Measurements from ENCODE around the gene CD46. TPM values are rescaled to one million over a fixed set of nuclear protein-coding genes. Genes with fewer than 3 reads are reported as not detected.
A peak's percentile ranks its signal among the peaks of the same experiment; 100 is the strongest.

CD46 gene
- total and polyA plus RNA-seq, 2 donors, result 69.7 to 152 TPM

DNA sequence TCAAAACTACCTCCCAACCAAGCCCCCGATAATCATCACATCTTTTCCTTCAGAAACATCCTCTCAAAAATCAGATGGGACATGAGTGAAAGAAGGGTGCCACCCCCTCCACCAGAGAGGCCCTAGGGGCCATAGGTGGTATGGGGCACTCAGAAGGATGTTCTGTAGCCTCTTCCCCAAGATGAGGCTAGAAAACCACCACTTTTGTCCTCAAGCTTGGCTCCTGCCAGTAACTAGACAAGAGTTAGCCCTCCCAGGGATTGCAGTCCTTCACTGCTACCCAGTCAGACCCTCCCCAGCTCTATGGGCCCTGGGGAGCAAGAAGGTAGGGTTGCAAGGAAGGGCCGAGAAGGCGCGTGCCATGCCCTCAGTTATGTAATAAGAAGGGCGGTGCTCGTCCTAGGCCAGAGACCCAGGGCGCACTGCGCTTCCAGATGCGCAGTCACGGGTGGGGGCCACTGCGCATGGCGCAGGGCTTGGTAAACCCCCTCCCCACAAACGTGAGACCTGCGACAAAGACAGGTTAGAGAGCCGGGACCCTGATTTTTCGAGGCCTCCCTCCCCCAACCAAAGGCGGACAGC, 69.7 kb downstream of the CD46 start:
- no peak for DNase-seq (ENCODE audit: low read depth in 6 of 9, low spot score in 9 of 9)
- peaks cover 0 to 4% of the 10 kb centered on the region in 2 donors for H3K9me3 ChIP-seq (ENCODE audit: control insufficient read depth in 2 of 2, insufficient read depth in 1 of 2, low read length in 1 of 2)
- no peak overlapping the region for H3K4me3 ChIP-seq (ENCODE audit: low read length in 2 of 2)
- peaks cover 41 to 71% of the 10 kb centered on the region in 2 donors for H3K36me3 ChIP-seq (ENCODE audit: control insufficient read depth in 2 of 2, insufficient read depth in 2 of 2, low read length in 1 of 2)
- no peaks in the 10 kb centered on the region for H3K27me3 ChIP-seq (ENCODE audit: control insufficient read depth in 2 of 2, insufficient read depth in 1 of 2, low read length in 1 of 2)
- no peak overlapping the region for H3K27ac ChIP-seq (ENCODE audit: low read depth in 1 of 2, low read length in 1 of 2)
- 98% methylated on average over 17 of the region's 17 CpGs for WGBS
- peaks cover 18 to 32% of the 10 kb centered on the region in 2 donors for H3K4me1 ChIP-seq (ENCODE audit: control insufficient read depth in 2 of 2, insufficient read depth in 2 of 2, low read length in 2 of 2)

DNA sequence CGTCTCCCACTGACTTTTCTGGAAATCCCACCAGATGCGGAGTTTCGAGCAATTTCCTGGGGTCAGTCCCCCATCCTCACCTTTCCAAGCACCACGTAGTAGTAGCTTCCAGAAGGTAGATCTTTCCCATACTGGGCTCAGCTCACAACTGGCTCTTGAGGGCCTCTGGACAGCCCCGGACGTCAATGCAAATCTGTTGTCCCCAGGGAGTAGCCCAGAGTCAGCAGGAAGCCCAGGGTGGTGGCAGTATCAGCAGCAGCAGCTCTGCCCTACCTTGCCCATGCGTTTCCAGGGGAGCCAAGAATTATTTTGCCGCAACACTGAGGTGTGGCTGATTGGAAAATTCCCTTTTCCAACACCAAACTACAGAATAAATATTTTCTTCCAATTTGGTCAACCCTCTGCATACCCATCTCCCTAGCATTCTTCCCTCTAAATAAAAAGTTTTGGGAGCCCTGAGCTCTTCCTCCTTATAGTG, 70.3 kb downstream of the CD46 start:
- 94% methylated on average over 8 of the region's 8 CpGs for WGBS
- H3K27ac ChIP-seq (ENCODE audit: low read depth in 1 of 2, low read length in 1 of 2), result no peak overlapping the region
- peaks cover 0 to 4% of the 10 kb centered on the region in 2 donors for H3K9me3 ChIP-seq (ENCODE audit: control insufficient read depth in 2 of 2, insufficient read depth in 1 of 2, low read length in 1 of 2)
- peaks cover 24 to 38% of the 10 kb centered on the region in 2 donors for H3K4me1 ChIP-seq (ENCODE audit: control insufficient read depth in 2 of 2, insufficient read depth in 2 of 2, low read length in 2 of 2)
- DNase-seq (ENCODE audit: low read depth in 6 of 9, low spot score in 9 of 9), result no peak
- no peaks in the 10 kb centered on the region for H3K27me3 ChIP-seq (ENCODE audit: control insufficient read depth in 2 of 2, insufficient read depth in 1 of 2, low read length in 1 of 2)
- H3K36me3 ChIP-seq (ENCODE audit: control insufficient read depth in 2 of 2, insufficient read depth in 2 of 2, low read length in 1 of 2), result peaks cover 38 to 71% of the 10 kb centered on the region in 2 donors
- peak overlapping the region in 1 of 2 donors; percentile 37 for H3K4me3 ChIP-seq (ENCODE audit: low read length in 2 of 2)

GRCh38 chr1:207822602-207823451, 71.0 kb downstream of the CD46 start:
- peak in 1 of 9 donors; percentile 33 for DNase-seq (ENCODE audit: low read depth in 6 of 9, low spot score in 9 of 9)
- peak overlapping the region; percentile 52 to 87 for H3K27ac ChIP-seq (ENCODE audit: low read depth in 1 of 2, low read length in 1 of 2)
- H3K4me3 ChIP-seq (ENCODE audit: low read length in 2 of 2), result peak overlapping the region in 1 of 2 donors; percentile 37
- H3K4me1 ChIP-seq (ENCODE audit: control insufficient read depth in 2 of 2, insufficient read depth in 2 of 2, low read length in 2 of 2), result peaks cover 26 to 42% of the 10 kb centered on the region in 2 donors
- H3K27me3 ChIP-seq (ENCODE audit: control insufficient read depth in 2 of 2, insufficient read depth in 1 of 2, low read length in 1 of 2), result no peaks in the 10 kb centered on the region
- WGBS, result 94% methylated on average over 11 of the region's 11 CpGs
- H3K9me3 ChIP-seq (ENCODE audit: control insufficient read depth in 2 of 2, insufficient read depth in 1 of 2, low read length in 1 of 2), result peaks cover 0 to 4% of the 10 kb centered on the region in 2 donors
- peaks cover 36 to 68% of the 10 kb centered on the region in 2 donors for H3K36me3 ChIP-seq (ENCODE audit: control insufficient read depth in 2 of 2, insufficient read depth in 2 of 2, low read length in 1 of 2)

GRCh38 chr1:207823531-207823879, 71.7 kb downstream of the CD46 start:
- 90% methylated on average over 19 of the region's 19 CpGs for WGBS

GRCh38 chr1:207823880-207824566, 72.2 kb downstream of the CD46 start:
- peak in 4 of 9 donors; percentile 23 to 71 (median 42) for DNase-seq (ENCODE audit: low read depth in 6 of 9, low spot score in 9 of 9)
- 67% methylated on average over 9 of the region's 9 CpGs for WGBS
- peaks cover 29 to 49% of the 10 kb centered on the region in 2 donors for H3K4me1 ChIP-seq (ENCODE audit: control insufficient read depth in 2 of 2, insufficient read depth in 2 of 2, low read length in 2 of 2)

More at GRCh38 chr1:207823531-207823879, 71.7 kb downstream of the CD46 start:
- peaks cover 32 to 63% of the 10 kb centered on the region in 2 donors for H3K36me3 ChIP-seq (ENCODE audit: control insufficient read depth in 2 of 2, insufficient read depth in 2 of 2, low read length in 1 of 2)
- H3K27me3 ChIP-seq (ENCODE audit: control insufficient read depth in 2 of 2, insufficient read depth in 1 of 2, low read length in 1 of 2), result no peaks in the 10 kb centered on the region
- peak overlapping the region in 1 of 2 donors; percentile 37 for H3K4me3 ChIP-seq (ENCODE audit: low read length in 2 of 2)
- H3K27ac ChIP-seq (ENCODE audit: low read depth in 1 of 2, low read length in 1 of 2), result peak overlapping the region; percentile 52 to 87
- peaks cover 29 to 48% of the 10 kb centered on the region in 2 donors for H3K4me1 ChIP-seq (ENCODE audit: control insufficient read depth in 2 of 2, insufficient read depth in 2 of 2, low read length in 2 of 2)
- H3K9me3 ChIP-seq (ENCODE audit: control insufficient read depth in 2 of 2, insufficient read depth in 1 of 2, low read length in 1 of 2), result peaks cover 0 to 4% of the 10 kb centered on the region in 2 donors
- DNase-seq (ENCODE audit: low read depth in 6 of 9, low spot score in 9 of 9), result no peak

DNA sequence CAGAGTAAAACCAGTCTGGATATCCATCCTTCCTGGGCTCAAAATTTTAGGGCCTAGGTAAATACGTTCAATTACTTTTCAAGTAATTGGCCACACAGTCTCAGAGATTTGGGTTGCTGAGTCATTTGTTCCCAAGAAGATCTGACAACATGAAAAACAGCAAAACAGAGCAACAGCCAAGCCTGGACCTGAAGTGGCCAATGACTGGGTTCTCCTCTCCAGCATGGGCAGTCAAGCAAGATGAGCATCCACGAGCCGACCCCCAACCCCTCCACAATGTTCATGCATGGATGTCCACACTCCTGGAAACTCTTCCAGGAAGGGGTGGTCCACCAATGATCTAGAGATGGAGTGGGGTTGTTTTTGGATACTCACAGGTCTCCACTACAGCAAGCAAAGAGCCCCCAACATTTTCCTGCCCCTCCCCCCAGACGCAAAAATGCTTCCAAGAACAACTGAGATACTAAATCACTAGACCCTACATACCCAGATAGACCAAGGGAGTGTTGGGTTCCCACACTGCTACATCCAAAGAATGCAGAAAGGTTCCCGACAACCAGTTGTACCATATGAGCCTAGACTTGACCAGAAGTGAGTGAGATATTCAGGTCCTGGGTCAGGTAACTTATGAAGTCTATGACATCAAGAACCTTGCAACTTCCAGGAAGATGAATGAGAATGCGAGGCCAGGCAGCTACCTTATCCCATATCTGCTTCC, 73.0 kb downstream of the CD46 start:
- H3K9me3 ChIP-seq (ENCODE audit: control insufficient read depth in 2 of 2, insufficient read depth in 1 of 2, low read length in 1 of 2), result peaks cover 0 to 4% of the 10 kb centered on the region in 2 donors
- H3K27me3 ChIP-seq (ENCODE audit: control insufficient read depth in 2 of 2, insufficient read depth in 1 of 2, low read length in 1 of 2), result no peaks in the 10 kb centered on the region
- peaks cover 22 to 50% of the 10 kb centered on the region in 2 donors for H3K36me3 ChIP-seq (ENCODE audit: control insufficient read depth in 2 of 2, insufficient read depth in 2 of 2, low read length in 1 of 2)
- 94% methylated on average over 6 of the region's 6 CpGs for WGBS
- peaks cover 29 to 49% of the 10 kb centered on the region in 2 donors for H3K4me1 ChIP-seq (ENCODE audit: control insufficient read depth in 2 of 2, insufficient read depth in 2 of 2, low read length in 2 of 2)
- H3K27ac ChIP-seq (ENCODE audit: low read depth in 1 of 2, low read length in 1 of 2), result peak overlapping the region; percentile 85
- H3K4me3 ChIP-seq (ENCODE audit: low read length in 2 of 2), result no peak overlapping the region
- no peak for DNase-seq (ENCODE audit: low read depth in 6 of 9, low spot score in 9 of 9)

More at GRCh38 chr1:207823880-207824566, 72.2 kb downstream of the CD46 start:
- H3K36me3 ChIP-seq (ENCODE audit: control insufficient read depth in 2 of 2, insufficient read depth in 2 of 2, low read length in 1 of 2), result peaks cover 27 to 58% of the 10 kb centered on the region in 2 donors
- peak overlapping the region in 1 of 2 donors; percentile 37 for H3K4me3 ChIP-seq (ENCODE audit: low read length in 2 of 2)
- peaks cover 0 to 4% of the 10 kb centered on the region in 2 donors for H3K9me3 ChIP-seq (ENCODE audit: control insufficient read depth in 2 of 2, insufficient read depth in 1 of 2, low read length in 1 of 2)
- H3K27me3 ChIP-seq (ENCODE audit: control insufficient read depth in 2 of 2, insufficient read depth in 1 of 2, low read length in 1 of 2), result no peaks in the 10 kb centered on the region
- peak overlapping the region; percentile 60 to 77 for H3K27ac ChIP-seq (ENCODE audit: low read depth in 1 of 2, low read length in 1 of 2)

DNA sequence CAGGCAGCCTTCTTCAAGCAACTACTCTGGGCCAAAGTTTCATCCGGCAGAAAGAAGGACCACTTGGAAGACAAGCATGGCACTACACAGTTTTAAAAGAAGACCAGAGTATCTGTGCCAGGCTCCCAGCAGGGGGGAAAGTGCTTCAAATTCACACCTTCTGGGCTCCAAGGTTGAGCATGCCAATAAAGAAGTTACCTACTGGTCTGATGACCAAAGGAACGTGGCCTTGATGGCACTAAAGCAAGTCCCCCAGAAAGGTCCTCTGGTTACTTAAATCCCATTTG, 73.5 kb downstream of the CD46 start:
- H3K9me3 ChIP-seq (ENCODE audit: control insufficient read depth in 2 of 2, insufficient read depth in 1 of 2, low read length in 1 of 2), result peaks cover 0 to 4% of the 10 kb centered on the region in 2 donors
- no peak for DNase-seq (ENCODE audit: low read depth in 6 of 9, low spot score in 9 of 9)
- no peak overlapping the region for H3K4me3 ChIP-seq (ENCODE audit: low read length in 2 of 2)
- H3K4me1 ChIP-seq (ENCODE audit: control insufficient read depth in 2 of 2, insufficient read depth in 2 of 2, low read length in 2 of 2), result peaks cover 29 to 49% of the 10 kb centered on the region in 2 donors
- no peaks in the 10 kb centered on the region for H3K27me3 ChIP-seq (ENCODE audit: control insufficient read depth in 2 of 2, insufficient read depth in 1 of 2, low read length in 1 of 2)
- WGBS, result 96% methylated on average over 2 of the region's 2 CpGs
- peak overlapping the region; percentile 85 for H3K27ac ChIP-seq (ENCODE audit: low read depth in 1 of 2, low read length in 1 of 2)
- peaks cover 22 to 47% of the 10 kb centered on the region in 2 donors for H3K36me3 ChIP-seq (ENCODE audit: control insufficient read depth in 2 of 2, insufficient read depth in 2 of 2, low read length in 1 of 2)

DNA sequence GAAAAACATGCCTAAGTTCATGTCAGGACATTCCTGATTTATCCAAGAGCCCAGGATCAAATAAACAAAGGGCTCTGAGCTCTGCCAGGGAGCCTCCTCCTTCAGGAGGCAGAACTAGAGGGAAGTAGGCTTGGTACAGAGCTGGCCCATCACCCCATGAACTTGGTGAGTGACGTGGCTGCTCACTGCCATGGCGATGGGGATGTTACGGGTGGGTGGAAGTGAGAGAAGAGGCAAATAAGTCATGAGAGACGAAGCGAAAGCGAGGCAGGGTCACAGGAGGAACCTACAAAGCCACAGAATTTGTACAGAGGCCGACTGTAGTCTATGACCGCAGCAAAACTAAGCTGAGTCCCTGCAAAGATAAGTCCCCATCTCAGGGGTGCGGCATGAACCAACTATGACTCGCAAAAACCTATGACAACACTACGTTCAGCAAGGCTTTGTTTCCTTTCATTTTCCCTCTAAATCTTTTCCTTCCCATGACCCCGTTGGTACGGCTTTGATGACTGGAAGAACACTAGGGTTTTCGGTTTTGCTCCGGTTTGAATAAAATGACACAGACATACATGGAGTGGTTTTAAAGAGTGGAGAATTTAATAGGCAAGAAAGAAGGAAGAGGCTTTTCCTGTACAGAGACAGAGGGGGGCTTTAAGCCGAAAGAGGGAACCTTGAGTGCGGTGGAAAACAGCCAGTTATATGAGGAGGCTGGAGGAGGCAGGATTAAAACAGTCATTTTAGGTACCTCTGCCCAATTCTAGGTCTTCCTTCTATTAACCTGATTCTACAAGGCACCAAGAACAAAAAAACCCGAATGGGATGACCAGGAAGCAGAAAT, 74.1 kb downstream of the CD46 start:
- Histone ChIP-seq H3K27ac (ENCODE audit: low read depth in 1 of 2, low read length in 1 of 2) (peak overlapping the region; percentile 85), H3K9me3 (ENCODE audit: control insufficient read depth in 2 of 2, insufficient read depth in 1 of 2, low read length in 1 of 2) (peaks cover 0 to 4% of the 10 kb centered on the region in 2 donors), H3K27me3 (ENCODE audit: control insufficient read depth in 2 of 2, insufficient read depth in 1 of 2, low read length in 1 of 2) (no peaks in the 10 kb centered on the region), H3K4me3 (ENCODE audit: low read length in 2 of 2) (peak overlapping the region; percentile 32 to 41), H3K4me1 (ENCODE audit: control insufficient read depth in 2 of 2, insufficient read depth in 2 of 2, low read length in 2 of 2) (peaks cover 29 to 54% of the 10 kb centered on the region in 2 donors), H3K36me3 (ENCODE audit: control insufficient read depth in 2 of 2, insufficient read depth in 2 of 2, low read length in 1 of 2) (peaks cover 22 to 41% of the 10 kb centered on the region in 2 donors)
- peak in 8 of 9 donors; percentile 41 to 84 (median 58) for DNase-seq (ENCODE audit: low read depth in 6 of 9, low spot score in 9 of 9)
- WGBS, result 9% methylated on average over 18 of the region's 18 CpGs
